Common myeloid progenitor, CD34-positive (primary cell): ENCODE measurements around the gene GNG2.

Experiments used
- CTCF ChIA-PET: fragments of 350-600 bp; sonication (Branson Sonifier 250); formaldehyde crosslinking; loops from one replicate; lab custom pipeline; 2021; ENCODE audit warnings: antibody characterized with exemption; lab: Charles Lee
- POLR2A ChIA-PET: fragments of 350-600 bp; sonication (Branson Sonifier 250); formaldehyde crosslinking; loops from one replicate; lab custom pipeline; 2021; ENCODE audit warnings: antibody characterized with exemption; lab: Charles Lee
- DNase-seq, 3 donors: peaks; one replicate each; pipeline versions ENCODE4 v3.0.0 to v3.0.0-alpha.2; 2013
- H3K27ac ChIP-seq, 2 experiments: 1 replicate in 1 of 2; 2 replicates in 1 of 2; pipeline ENCODE4 v1.7.0; 2013; ENCODE audit warnings: inconsistent platforms in 2 of 2, low read length in 2 of 2, mild to moderate bottlenecking in 2 of 2, low read depth in 1 of 2, moderate library complexity in 1 of 2; ENCODE audit not compliant: severe bottlenecking in 2 of 2, insufficient read depth in 1 of 2, poor library complexity in 1 of 2
- H3K27me3 ChIP-seq, 5 experiments: replicated peaks in 2 of 5; 1 replicate in 3 of 5; 2 replicates in 2 of 5; pipeline versions ENCODE4 v1.6.1 to v1.7.0; 2013; ENCODE audit warnings: low read length in 4 of 5, mild to moderate bottlenecking in 2 of 5, moderate library complexity in 2 of 5, inconsistent platforms in 1 of 5; ENCODE audit not compliant: insufficient read depth in 5 of 5, control insufficient read depth in 4 of 5
- H3K36me3 ChIP-seq, 4 experiments: 1 replicate in 2 of 4; 2 replicates in 2 of 4; pipeline versions ENCODE4 v1.6.1 to v1.7.0; 2013; ENCODE audit warnings: low read length in 3 of 4, control low read depth in 1 of 4, mild to moderate bottlenecking in 1 of 4; ENCODE audit not compliant: control insufficient read depth in 4 of 4, insufficient read depth in 4 of 4
- H3K4me1 ChIP-seq, 4 experiments: 1 replicate in 3 of 4; 2 replicates in 1 of 4; pipeline versions ENCODE4 v1.6.1 to v1.7.1; 2013; ENCODE audit warnings: low read length in 3 of 4, mild to moderate bottlenecking in 3 of 4, control low read depth in 1 of 4, inconsistent platforms in 1 of 4, moderate library complexity in 1 of 4; ENCODE audit not compliant: control insufficient read depth in 4 of 4, insufficient read depth in 4 of 4; ENCODE audit errors: control extremely low read depth in 1 of 4
- H3K4me3 ChIP-seq, 7 experiments: 1 replicate in 4 of 7; 2 replicates in 3 of 7; pipeline versions ENCODE4 v1.5.1 to v1.7.0; 2013; ENCODE audit warnings: mild to moderate bottlenecking in 7 of 7, low read length in 6 of 7, moderate library complexity in 6 of 7, inconsistent platforms in 2 of 7, low read depth in 2 of 7, control low read depth in 1 of 7; ENCODE audit not compliant: insufficient read depth in 4 of 7, control insufficient read depth in 1 of 7; ENCODE audit errors: extremely low read depth in 1 of 7
- H3K9me3 ChIP-seq, 5 experiments: 1 replicate in 4 of 5; 2 replicates in 1 of 5; pipeline versions ENCODE4 v1.6.1 to v1.7.1; 2013; ENCODE audit warnings: low read length in 4 of 5, mild to moderate bottlenecking in 2 of 5, inconsistent platforms in 1 of 5, low read depth in 1 of 5, moderate library complexity in 1 of 5; ENCODE audit not compliant: control insufficient read depth in 4 of 5, insufficient read depth in 2 of 5; ENCODE audit errors: control extremely low read depth in 1 of 5
- WGBS: methylation state at CpG from one replicate; pipeline ENCODE4 v1.1.5; 2013; ENCODE audit not compliant: insufficient coverage; 5-methylcytosine and 5-hydroxymethylcytosine counted together

The GNG2 gene

DNA sequence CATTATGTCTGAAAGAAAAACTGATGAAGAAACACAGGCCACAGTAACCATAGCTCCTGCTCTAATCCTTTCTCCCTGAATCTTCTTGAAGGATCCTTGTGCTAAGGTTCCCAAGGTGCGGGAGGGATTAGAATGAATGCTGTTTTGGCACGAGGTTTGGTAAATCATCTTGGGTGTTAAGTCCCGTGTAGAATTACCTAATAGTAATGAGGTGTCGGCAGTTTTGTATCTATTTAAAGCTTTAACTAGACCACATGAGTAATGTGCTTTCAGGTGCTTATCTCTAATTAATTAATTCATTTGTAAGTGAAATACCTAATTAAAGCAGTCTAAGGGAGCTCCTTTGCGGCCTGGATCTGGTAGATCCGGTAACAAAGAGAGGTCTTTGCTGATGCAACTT lies 53.9 kb downstream of the GNG2 start:
- no peak for DNase-seq
- ChIA-PET POLR2A (no interaction called here), CTCF (interaction anchor here (1.1 to 1.4 kb wide), 2 partner anchors 20 to 86 kb away, joined by 3 read pairs; no protein-coding TSS in a partner anchor)
- Histone ChIP-seq H3K9me3 (peaks cover 0 to 3% (median 0%) of the 10 kb centered on the region in 5 experiments), H3K36me3 (peaks cover 0 to 3% (median 0%) of the 10 kb centered on the region in 4 experiments), H3K4me1 (peaks cover 4 to 24% (median 7%) of the 10 kb centered on the region in 4 experiments), H3K27me3 (no peaks in the 10 kb centered on the region), H3K4me3 (no peak overlapping the region), H3K27ac (no peak overlapping the region)
- 56% methylated on average over 2 of the region's 6 CpGs for WGBS

DNA sequence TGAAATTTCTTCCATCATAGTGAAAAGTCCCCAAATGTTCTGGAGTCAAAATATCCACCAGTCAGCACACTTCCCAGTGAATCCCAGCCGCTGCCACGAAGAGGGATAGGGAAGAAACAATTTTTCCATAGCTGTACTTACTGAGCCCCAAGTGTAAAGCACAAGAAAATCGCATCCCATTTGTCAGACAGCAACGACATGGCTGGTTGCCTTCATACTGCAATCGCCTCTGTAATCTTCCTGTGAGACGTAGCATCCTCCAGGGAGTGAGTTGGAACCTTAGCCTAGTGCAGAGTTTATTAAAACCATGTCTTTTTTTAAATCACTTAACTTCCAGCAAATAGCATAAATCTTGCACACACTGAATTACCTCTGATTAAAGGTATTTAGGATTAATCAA lies 56.8 kb downstream of the GNG2 start:
- H3K9me3 ChIP-seq, result no peaks in the 10 kb centered on the region
- no peak overlapping the region for H3K27ac ChIP-seq
- H3K27me3 ChIP-seq, result no peaks in the 10 kb centered on the region
- no peak for DNase-seq
- H3K4me3 ChIP-seq, result no peak overlapping the region
- H3K4me1 ChIP-seq, result peaks cover 4 to 25% (median 8%) of the 10 kb centered on the region in 4 experiments
- ChIA-PET POLR2A (no interaction called here), CTCF (interaction anchor here (0.7 kb wide), 1 partner anchor 61 kb away, joined by 4 read pairs; no protein-coding TSS in a partner anchor)
- peaks cover 0 to 3% (median 0%) of the 10 kb centered on the region in 4 experiments for H3K36me3 ChIP-seq
- 97% methylated on average over 5 of the region's 6 CpGs for WGBS

DNA sequence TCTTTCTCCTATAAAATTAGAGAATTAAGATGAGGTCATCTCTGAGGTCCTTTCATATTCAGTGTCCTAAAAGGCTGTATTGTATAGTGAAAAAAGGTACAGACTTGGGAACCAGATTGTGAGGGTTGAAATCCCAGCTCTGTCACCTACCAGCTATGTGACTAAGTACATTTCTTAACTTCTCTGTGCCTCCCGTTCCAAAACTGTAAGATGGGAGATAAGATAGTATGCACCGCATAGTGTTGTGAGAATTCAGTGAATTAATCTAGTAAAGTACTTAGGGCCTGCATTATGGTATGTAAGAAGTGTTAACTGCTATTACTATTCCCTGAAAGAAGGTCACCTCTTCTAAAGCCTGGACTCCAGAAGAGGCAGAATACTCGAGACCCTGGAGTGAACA lies 60.6 kb downstream of the GNG2 start:
- H3K4me3 ChIP-seq, result no peak overlapping the region
- H3K9me3 ChIP-seq, result no peaks in the 10 kb centered on the region
- POLR2A ChIA-PET, result no interaction called here
- DNase-seq, result no peak
- peaks cover 0 to 3% (median 0%) of the 10 kb centered on the region in 4 experiments for H3K36me3 ChIP-seq
- H3K27ac ChIP-seq, result no peak overlapping the region
- no peaks in the 10 kb centered on the region for H3K27me3 ChIP-seq
- CTCF ChIA-PET, result interaction anchor here (1.1 kb wide), 1 partner anchor 17 kb away, joined by 4 read pairs; no protein-coding TSS in a partner anchor
- no CpG with 5 or more reads among the region's 3 CpGs for WGBS
- peaks cover 8 to 30% (median 14%) of the 10 kb centered on the region in 4 experiments for H3K4me1 ChIP-seq

DNA sequence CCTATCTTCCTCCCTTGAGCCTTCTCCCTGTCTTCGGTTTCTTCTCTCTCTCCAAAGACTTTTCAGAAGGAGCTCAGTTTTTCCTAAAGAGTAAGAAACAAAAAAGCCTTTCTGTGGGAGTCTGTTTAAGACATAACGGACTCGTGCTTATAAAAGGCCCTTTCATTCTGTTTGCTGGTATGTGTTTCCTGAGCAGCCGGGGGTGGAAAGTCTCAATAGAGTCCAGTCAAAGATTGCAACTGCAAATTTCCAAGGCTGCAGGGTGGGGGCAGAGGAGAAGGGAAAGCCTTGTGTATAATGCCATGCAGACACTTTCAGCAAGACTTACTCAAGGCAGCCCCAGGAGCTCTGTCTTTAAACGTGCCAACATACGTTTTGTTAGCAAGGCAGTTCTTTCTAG lies 62.2 kb downstream of the GNG2 start:
- H3K27ac ChIP-seq, result peak overlapping the region in 1 of 2 experiments; percentile 58
- CTCF ChIA-PET, result interaction anchor here (1.0 to 1.3 kb wide), 3 partner anchors 10 to 146 kb away, joined by 3 read pairs; no protein-coding TSS in a partner anchor
- peak overlapping the region in 3 of 7 experiments; percentile 26 to 63 (median 46) for H3K4me3 ChIP-seq
- H3K9me3 ChIP-seq, result no peaks in the 10 kb centered on the region
- POLR2A ChIA-PET, result no interaction called here
- peaks cover 7 to 20% (median 10%) of the 10 kb centered on the region in 4 experiments for H3K4me1 ChIP-seq
- DNase-seq, result peak in 2 of 3 donors; percentile 13 to 17
- no peaks in the 10 kb centered on the region for H3K36me3 ChIP-seq
- WGBS, result 8% methylated on average over 5 of the region's 6 CpGs
- H3K27me3 ChIP-seq, result no peaks in the 10 kb centered on the region

DNA sequence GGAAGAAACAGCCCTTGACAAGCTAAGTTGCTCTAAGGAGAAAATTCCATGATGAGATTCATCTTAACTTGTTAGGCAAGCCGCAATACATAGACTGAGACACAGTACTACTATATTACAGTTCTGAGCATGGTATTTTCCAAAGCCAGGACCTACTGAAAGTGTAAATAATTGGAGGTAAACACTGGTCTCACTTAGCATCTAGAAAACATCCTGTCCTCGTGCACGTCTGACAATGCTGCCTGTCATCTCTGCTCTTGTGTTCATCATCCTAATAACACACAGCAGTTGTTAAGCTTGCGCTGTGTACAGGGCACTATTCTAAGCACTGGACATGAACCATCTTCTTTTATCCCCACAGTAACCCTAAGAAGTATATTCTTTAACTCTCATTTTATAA lies 64.2 kb downstream of the GNG2 start:
- Histone ChIP-seq H3K4me3 (no peak overlapping the region), H3K4me1 (peaks cover 7 to 20% (median 10%) of the 10 kb centered on the region in 4 experiments), H3K27ac (no peak overlapping the region), H3K36me3 (no peaks in the 10 kb centered on the region), H3K9me3 (no peaks in the 10 kb centered on the region), H3K27me3 (no peaks in the 10 kb centered on the region)
- POLR2A ChIA-PET, result no interaction called here
- 88% methylated on average over 3 of the region's 4 CpGs for WGBS
- CTCF ChIA-PET, result no interaction called here
- no peak for DNase-seq

DNA sequence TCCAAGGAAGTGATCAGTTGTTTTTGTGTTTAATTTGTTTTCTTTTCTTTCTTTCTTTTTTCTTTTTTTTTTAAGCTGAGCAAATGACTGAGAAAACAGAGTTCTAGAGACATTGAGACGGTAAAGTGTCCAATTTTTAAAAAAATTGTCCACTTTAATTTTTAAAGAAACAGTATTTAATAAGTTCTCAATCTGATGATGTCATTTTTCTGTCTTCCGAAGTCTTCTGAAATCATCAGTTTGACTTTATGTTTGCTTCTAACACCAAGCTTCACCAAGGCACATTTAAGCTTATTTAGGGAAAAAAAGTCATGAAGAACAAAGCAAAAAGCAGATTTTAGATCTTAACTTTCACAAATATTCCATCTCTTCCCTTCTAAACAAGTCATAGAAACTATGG lies 65.6 kb downstream of the GNG2 start:
- CTCF ChIA-PET, result interaction anchor here (0.6 kb wide), 1 partner anchor 11 kb away, joined by 3 read pairs; no protein-coding TSS in a partner anchor
- no peaks in the 10 kb centered on the region for H3K36me3 ChIP-seq
- H3K4me3 ChIP-seq, result no peak overlapping the region
- no CpG with 5 or more reads among the region's 2 CpGs for WGBS
- no peaks in the 10 kb centered on the region for H3K27me3 ChIP-seq
- DNase-seq, result no peak
- H3K4me1 ChIP-seq, result peaks cover 7 to 20% (median 10%) of the 10 kb centered on the region in 4 experiments
- no peak overlapping the region for H3K27ac ChIP-seq
- POLR2A ChIA-PET, result no interaction called here
- no peaks in the 10 kb centered on the region for H3K9me3 ChIP-seq

DNA sequence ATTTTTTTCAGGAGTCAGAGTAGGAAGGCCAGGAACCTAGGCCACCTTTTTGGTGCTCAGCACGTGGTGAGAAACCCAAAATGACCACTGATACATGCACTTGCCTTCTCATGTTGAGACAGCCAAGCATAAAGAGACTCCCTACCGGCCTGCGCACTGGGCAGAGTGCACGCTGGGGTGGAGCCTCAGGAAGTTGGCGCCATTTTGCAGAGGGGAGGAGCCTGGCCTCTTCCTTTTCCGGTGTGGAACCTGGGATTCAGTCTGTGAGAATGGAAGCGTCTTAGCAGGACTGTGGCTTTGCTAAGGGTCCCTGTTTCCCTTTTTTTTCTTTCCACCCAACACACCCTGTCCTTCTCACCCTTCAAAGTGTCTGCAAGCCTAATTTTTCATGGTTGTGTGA lies 66.0 kb downstream of the GNG2 start:
- 100% methylated on average over 5 of the region's 7 CpGs for WGBS
- no peak for DNase-seq
- Histone ChIP-seq H3K9me3 (no peaks in the 10 kb centered on the region), H3K27me3 (no peaks in the 10 kb centered on the region), H3K4me1 (peaks cover 7 to 20% (median 10%) of the 10 kb centered on the region in 4 experiments), H3K4me3 (no peak overlapping the region), H3K36me3 (no peaks in the 10 kb centered on the region), H3K27ac (no peak overlapping the region)
- ChIA-PET POLR2A (no interaction called here), CTCF (no interaction called here)
